Adrenal gland (tissue), 5 donors: Measurements from ENCODE around the gene NOS3.

Experiments
- CTCF ChIP-seq, 6 experiments: fragments of 450-650 bp in 4 of 6; fragments of 200-600 bp in 2 of 6; sonication (generic) in 1 of 6; IDR thresholded peaks; 1 replicate in 5 of 6; 2 replicates in 1 of 6; pipeline versions ENCODE4 v1.5.1 to v1.8.0; 2016 to 2021; ENCODE audit warnings: antibody characterized with exemption in 6 of 6, mild to moderate bottlenecking in 2 of 6, moderate library complexity in 1 of 6
- POLR2A ChIP-seq, 2 donors: fragments of 450-650 bp; IDR thresholded peaks; one replicate each; pipeline ENCODE4 v1.6.1; 2017; ENCODE audit warnings: antibody characterized with exemption in 2 of 2, mild to moderate bottlenecking in 2 of 2, moderate library complexity in 1 of 2
- donor health status: DM: no; HTN: no; CAD: no.

GRCh38 chr7:151061213-151062110, 70.6 kb downstream of the NOS3 start:
- no peak for TF ChIP-seq CTCF (IDR thresholded peaks at IDR 0.05)
- no peak for TF ChIP-seq POLR2A (IDR thresholded peaks at IDR 0.05)
